ENCODE measurements around the gene SLC39A13. TPM values are rescaled to one million over a fixed set of nuclear protein-coding genes. Genes with fewer than 3 reads are reported as not detected.

SLC39A13 gene
- total and polyA plus RNA-seq, 2 of the 13 experiments (the other 11 are each of a cell fraction or from before 2014, with no cell fraction given): 15.3 to 30.5 TPM

DNA sequence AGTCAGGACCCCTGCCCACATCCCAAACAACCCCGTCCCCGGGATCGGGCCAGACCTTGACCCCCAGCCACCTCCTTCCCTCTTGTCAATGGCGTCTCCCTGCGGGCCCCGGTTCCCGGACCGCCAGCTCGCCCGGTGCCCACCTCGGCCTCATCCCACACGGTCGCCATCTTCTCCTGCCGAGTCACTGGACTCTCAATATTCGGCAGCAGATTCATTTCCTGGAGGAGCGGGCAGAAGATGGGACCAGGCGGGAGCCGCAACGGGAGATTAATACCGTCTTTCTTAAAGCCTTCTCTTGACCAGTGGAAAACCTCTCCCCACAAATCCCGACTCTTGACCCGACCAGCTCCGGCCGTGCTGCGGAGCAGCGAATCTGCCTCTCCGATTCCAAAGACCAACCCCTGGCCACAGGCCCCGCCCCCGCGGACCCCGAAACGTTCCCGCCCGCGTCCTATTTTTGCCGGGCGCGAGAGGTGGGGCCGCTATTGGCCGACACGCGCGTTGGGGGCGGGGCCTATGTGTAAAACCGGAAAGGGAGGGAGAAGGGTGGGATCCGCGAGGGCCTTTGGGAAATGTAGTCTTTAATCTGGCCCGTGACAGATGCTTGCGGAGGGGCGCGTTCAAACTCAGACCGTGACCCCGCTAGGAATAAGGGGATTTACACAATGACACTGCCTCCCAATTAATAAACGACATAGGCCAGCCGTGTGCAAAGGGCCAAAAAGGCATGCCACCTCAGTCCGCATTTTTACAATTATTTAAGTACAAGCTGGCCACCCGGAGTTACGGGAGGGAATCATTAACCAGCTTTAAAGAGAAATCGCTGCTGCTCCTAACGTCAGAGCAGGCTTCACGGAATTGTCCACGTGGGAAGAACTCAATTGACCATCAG is 17.9 kb downstream of the SLC39A13 start, which contains the start of gene PSMC3 (continued):
- TF ChIP-seq, protein P1, sequence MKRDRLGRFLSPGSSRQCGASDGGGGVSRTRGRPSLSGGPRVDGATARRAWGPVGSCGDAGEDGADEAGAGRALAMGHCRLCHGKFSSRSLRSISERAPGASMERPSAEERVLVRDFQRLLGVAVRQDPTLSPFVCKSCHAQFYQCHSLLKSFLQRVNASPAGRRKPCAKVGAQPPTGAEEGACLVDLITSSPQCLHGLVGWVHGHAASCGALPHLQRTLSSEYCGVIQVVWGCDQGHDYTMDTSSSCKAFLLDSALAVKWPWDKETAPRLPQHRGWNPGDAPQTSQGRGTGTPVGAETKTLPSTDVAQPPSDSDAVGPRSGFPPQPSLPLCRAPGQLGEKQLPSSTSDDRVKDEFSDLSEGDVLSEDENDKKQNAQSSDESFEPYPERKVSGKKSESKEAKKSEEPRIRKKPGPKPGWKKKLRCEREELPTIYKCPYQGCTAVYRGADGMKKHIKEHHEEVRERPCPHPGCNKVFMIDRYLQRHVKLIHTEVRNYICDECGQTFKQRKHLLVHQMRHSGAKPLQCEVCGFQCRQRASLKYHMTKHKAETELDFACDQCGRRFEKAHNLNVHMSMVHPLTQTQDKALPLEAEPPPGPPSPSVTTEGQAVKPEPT (CRISPR knock-in tag; IDR thresholded peaks at IDR 0.05; ENCODE audit: low read depth): no peak
- no peak for TF ChIP-seq HMG20B (CRISPR knock-in tag; conservative IDR thresholded peaks at IDR 0.05)
- TF ChIP-seq, protein P2, sequence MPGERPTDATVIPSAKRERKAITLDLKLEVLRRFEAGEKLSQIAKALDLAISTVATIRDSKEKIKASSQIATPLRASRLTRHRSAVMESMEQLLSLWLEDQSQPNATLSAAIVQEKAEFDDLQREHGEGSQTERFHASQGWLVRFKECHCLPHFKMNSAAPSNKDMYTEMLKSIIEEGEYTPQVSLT (CRISPR knock-in tag; IDR thresholded peaks at IDR 0.05; ENCODE audit: borderline replicate concordance, low read depth): no peak
- no peak; the same call in 1 of the 2 replicates for TF ChIP-seq ESRRA (CRISPR knock-in tag; IDR thresholded peaks at IDR 0.05; ENCODE audit: low read depth)
- no peak for TF ChIP-seq KLF15 (CRISPR knock-in tag; IDR thresholded peaks at IDR 0.05; ENCODE audit: borderline replicate concordance)
- TF ChIP-seq, protein P3, sequence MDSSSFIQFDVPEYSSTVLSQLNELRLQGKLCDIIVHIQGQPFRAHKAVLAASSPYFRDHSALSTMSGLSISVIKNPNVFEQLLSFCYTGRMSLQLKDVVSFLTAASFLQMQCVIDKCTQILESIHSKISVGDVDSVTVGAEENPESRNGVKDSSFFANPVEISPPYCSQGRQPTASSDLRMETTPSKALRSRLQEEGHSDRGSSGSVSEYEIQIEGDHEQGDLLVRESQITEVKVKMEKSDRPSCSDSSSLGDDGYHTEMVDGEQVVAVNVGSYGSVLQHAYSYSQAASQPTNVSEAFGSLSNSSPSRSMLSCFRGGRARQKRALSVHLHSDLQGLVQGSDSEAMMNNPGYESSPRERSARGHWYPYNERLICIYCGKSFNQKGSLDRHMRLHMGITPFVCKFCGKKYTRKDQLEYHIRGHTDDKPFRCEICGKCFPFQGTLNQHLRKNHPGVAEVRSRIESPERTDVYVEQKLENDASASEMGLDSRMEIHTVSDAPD (CRISPR knock-in tag; IDR thresholded peaks at IDR 0.05): no peak
- TF ChIP-seq, protein P4, sequence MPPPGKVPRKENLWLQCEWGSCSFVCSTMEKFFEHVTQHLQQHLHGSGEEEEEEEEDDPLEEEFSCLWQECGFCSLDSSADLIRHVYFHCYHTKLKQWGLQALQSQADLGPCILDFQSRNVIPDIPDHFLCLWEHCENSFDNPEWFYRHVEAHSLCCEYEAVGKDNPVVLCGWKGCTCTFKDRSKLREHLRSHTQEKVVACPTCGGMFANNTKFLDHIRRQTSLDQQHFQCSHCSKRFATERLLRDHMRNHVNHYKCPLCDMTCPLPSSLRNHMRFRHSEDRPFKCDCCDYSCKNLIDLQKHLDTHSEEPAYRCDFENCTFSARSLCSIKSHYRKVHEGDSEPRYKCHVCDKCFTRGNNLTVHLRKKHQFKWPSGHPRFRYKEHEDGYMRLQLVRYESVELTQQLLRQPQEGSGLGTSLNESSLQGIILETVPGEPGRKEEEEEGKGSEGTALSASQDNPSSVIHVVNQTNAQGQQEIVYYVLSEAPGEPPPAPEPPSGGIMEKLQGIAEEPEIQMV (CRISPR knock-in tag; IDR thresholded peaks at IDR 0.05; ENCODE audit: low read depth): peak; percentile 94
- peak; percentile 96 for TF ChIP-seq BRD4 (CRISPR knock-in tag; IDR thresholded peaks at IDR 0.05)
- TF ChIP-seq, protein P5, sequence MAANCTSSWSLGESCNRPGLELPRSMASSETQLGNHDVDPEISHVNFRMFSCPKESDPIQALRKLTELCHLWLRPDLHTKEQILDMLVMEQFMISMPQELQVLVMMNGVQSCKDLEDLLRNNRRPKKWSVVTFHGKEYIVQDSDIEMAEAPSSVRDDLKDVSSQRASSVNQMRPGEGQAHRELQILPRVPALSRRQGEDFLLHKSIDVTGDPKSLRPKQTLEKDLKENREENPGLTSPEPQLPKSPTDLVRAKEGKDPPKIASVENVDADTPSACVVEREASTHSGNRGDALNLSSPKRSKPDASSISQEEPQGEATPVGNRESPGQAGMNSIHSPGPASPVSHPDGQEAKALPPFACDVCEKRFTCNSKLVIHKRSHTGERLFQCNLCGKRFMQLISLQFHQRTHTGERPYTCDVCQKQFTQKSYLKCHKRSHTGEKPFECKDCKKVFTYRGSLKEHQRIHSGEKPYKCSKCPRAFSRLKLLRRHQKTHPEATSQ (CRISPR knock-in tag; IDR thresholded peaks at IDR 0.05; ENCODE audit: borderline replicate concordance): no peak
- TF ChIP-seq HIVEP1 (CRISPR knock-in tag; IDR thresholded peaks at IDR 0.05): peak; percentile 59
- TF ChIP-seq ZNF761 (CRISPR knock-in tag; conservative IDR thresholded peaks at IDR 0.05): peak; percentile 79; the same call in 1 of the 2 replicates
- TF ChIP-seq ZNF337 (CRISPR knock-in tag; IDR thresholded peaks at IDR 0.05; ENCODE audit: borderline replicate concordance, low read depth): no peak
- no peak for TF ChIP-seq ZFP36L2 (CRISPR knock-in tag; IDR thresholded peaks at IDR 0.05)
- TF ChIP-seq GATAD1 (CRISPR knock-in tag; IDR thresholded peaks at IDR 0.05): peak; percentile 95
- no peak for TF ChIP-seq ZSCAN12 (CRISPR knock-in tag; IDR thresholded peaks at IDR 0.05)
- peak; percentile 65 for TF ChIP-seq HNRNPLL (IDR thresholded peaks at IDR 0.05; ENCODE audit: low read depth, low read length, poor library complexity, severe bottlenecking)
- TF ChIP-seq ZNF768 (CRISPR knock-in tag; IDR thresholded peaks at IDR 0.05): peak; percentile 53; the same call in 1 of the 2 replicates
- no peak for TF ChIP-seq ZKSCAN8 (CRISPR knock-in tag; IDR thresholded peaks at IDR 0.05; ENCODE audit: borderline replicate concordance)
- no peak for TF ChIP-seq KAT2B (IDR thresholded peaks at IDR 0.05; ENCODE audit: borderline replicate concordance, low read depth, low read length)
- TF ChIP-seq NFYC (CRISPR knock-in tag; IDR thresholded peaks at IDR 0.05): peak; percentile 82
- peak; percentile 14; the same call in 1 of the 2 replicates for TF ChIP-seq CHD2 (IDR thresholded peaks at IDR 0.05; ENCODE audit: low read depth, low read length)
- peak; percentile 3; the same call in 1 of the 2 replicates for TF ChIP-seq HNF4G (IDR thresholded peaks at IDR 0.05; ENCODE audit: borderline replicate concordance, low read depth, low read length)
- peak; percentile 32; the same call in 1 of the 2 replicates for TF ChIP-seq HNF4G (CRISPR knock-in tag; IDR thresholded peaks at IDR 0.05; ENCODE audit: borderline replicate concordance, low read depth)
